CD4-positive, alpha-beta T cell treated with Interleukin-6 for 4 hours (primary cell): Measurements from ENCODE around the gene BRSK1.
"Not testable (repeated sequence)": the region's sequence is repeated elsewhere in the genome, so short reads cannot be mapped to it uniquely, and the experiment has no call there.

Experiments used
- DNase-seq: peaks from one replicate; pipeline ENCODE4 v3.0.0-alpha.2; 2020; ENCODE audit warnings: mixed read lengths

BRSK1 gene

DNA sequence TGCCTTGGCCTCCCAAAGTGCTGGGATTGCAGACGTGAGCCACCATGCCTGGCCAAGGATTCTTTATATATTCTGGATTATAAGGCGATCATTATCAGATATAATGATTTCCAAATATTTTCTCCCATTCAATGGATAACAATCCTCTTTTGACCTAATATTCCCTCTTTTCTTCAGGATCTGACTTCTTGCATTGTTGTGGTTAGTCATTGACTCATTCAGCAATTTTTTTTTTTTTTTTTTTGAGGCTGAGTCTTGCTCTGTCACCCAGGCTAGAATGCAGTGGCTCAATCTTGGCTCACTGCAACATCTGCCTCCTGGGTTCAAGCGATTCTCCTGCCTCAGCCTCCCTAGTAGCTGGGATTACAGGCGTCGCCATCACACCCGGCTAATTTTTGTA is 46.0 kb downstream of the BRSK1 start:
- DNase-seq = not testable (repeated sequence)

GRCh38 chr19:55333870-55334269 is 50.1 kb downstream of the BRSK1 start:
- DNase-seq = no peak

- DNase-seq = no peak
These were observed 52.3 kb downstream of the BRSK1 start for GRCh38 chr19:55336101-55336500.

GRCh38 chr19:55339105-55339888 is 55.5 kb downstream of the BRSK1 start, which contains the start of gene KMT5C:
Gene KMT5C, plus strand, starts transcription at chr19:55339876. Its CDS starts 2,061 bp downstream, at chr19:55341937.
- peak; percentile 100 for DNase-seq

- no peak for DNase-seq
These were observed 56.3 kb downstream of the BRSK1 start for GRCh38 chr19:55339889-55340783.

GRCh38 chr19:55340784-55341147 is 57.0 kb downstream of the BRSK1 start:
- DNase-seq = peak; percentile 20

GRCh38 chr19:55341171-55341588 is 57.4 kb downstream of the BRSK1 start:
- peak; percentile 67 for DNase-seq

- DNase-seq = no peak
These were observed 58.1 kb downstream of the BRSK1 start for GRCh38 chr19:55341595-55342531.

DNA sequence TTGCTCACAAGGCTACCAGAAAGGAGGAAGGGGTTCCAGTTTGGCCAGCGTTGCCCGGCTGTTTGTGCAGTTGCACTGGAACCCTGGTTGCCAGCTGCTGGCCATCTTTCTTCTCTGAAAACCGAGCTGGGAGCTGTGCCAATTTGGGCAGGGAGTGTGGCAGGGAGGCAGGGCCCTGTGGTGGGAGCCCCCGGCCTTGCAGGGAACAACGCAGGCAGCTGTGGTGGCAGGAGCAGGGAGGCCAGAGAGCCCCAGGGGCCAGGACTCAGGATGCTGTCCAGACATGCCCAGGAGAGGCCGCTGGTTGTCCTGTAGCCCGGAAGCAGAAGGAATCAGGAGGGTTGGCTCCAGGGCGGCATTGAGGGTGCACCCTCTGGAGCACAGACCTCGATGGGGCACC is 60.6 kb downstream of the BRSK1 start:
- no peak for DNase-seq

GRCh38 chr19:55345101-55345817 is 61.5 kb downstream of the BRSK1 start:
- DNase-seq = no peak

DNA sequence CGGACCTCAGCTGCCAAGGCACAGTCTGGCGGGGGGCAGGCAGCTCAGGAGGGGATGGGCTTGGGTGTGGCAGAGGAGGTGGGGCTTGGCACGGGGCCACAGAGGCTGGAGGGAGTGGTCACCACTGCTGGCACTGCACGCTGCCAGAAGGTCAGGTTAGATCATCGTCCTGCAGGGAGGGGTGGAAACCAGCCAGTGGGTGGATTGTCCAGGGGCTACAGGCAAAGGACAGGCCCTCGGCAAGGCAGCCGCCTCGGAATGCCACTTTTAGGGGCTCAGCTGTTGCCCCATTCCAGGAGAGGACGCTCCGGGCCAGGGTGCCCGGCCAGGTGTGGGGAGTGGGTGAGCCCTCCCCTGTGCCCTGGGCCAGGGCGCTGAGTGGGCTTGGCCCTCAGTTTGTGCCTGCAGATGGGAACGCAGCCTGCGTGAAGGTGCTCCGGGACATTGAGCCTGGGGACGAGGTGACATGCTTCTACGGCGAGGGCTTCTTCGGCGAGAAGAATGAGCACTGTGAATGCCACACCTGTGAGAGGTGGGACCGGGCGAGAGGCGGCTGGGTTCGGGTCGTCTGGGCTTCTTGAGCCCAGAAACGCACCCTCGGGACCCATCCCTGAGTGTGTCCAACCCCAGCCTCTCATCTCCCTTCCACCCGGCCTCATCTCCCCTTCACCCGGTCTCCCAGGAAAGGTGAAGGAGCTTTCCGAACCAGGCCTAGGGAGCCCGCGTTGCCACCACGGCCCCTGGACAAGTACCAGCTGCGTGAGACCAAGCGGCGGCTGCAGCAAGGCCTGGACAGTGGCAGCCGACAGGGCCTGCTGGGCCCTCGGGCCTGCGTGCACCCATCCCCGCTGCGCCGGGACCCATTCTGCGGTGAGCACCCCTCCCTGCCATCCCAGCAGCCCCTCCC is 62.3 kb downstream of the BRSK1 start:
- no peak for DNase-seq

DNA sequence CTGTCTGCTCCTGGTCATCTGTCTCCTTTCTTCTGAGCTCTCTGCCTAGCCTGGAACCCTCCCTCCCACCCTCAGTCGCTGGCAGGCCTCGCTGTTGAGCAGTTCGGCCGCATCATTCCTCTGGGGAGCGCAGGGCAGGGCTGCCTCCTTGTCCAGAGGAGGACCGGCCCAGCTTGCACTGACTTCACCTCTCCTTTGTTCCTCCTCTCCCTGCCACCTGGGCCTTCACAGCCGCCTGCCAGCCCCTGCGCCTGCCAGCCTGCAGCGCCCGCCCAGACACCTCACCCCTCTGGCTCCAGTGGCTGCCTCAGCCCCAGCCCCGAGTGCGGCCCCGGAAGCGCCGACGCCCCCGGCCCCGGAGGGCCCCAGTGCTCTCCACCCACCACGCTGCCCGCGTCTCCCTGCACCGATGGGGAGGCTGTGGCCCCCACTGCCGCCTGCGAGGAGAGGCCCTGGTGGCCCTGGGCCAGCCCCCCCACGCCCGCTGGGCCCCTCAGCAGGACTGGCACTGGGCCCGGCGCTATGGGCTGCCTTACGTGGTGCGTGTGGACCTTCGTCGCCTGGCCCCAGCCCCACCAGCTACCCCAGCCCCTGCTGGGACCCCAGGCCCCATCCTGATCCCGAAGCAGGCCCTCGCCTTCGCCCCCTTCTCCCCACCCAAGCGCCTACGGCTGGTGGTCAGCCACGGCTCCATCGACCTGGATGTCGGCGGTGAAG is 63.1 kb downstream of the BRSK1 start:
- no peak for DNase-seq

DNA sequence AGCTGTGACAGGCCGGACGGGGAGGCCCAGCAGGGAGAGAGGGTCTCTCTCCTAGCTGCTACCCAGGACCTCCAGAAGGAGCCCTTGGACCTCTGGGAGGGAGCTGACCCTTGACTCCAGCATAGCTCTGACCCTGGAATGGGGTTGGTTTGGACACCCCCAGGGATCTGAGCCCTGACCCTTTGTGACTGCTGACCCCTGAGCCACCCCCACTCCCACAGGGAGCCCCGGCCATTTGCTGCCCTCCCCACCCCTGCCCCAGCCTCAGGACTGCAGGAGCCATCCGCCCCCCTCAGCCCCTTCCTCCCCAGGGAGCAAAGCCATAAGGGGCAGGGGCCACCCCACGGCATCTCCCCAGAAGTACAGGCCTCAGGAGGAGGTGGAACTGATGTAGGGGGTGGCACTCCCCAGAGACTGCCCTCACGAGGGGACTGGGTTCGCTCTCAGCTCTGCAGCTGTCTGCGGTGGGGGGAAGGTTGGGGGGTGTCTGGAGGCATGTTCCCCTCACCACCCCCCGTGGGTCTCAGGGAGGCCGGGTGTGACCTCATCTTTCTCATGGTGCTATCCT is 63.7 kb downstream of the BRSK1 start:
- no peak for DNase-seq

DNA sequence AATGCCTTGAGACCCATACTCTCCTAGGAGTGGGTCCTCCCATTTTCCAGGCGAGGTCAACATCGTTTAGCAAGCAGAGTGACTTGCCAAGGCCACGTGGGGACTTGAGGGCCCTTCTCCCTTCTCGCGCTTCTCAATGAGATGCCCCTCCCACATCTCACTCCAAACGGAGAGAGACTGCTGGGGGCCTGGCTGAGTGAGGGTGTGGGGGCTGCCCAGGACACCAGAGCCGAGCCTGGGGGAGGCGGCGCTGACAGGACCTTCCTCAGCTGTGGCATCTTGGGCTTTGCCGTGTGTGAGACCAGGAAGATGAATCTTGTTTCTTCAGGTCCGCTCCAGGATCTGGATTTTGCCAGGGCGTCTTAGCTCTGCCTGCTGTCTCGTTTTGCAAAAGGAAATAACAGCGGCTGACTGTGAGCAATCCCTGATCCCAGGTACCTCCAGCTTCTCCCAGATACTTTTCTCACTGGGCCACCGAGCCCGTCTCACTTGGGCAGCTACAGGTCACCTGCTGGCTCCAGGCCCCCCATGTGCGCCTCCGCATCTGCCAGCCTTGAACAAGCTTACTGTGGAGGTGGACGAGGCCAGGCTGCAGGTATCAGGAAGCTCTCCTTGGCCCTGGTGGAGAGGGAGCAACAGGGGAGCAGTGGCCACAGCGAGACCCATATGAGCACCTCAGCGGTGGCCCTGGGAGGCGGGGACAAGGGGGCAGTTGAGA is 64.7 kb downstream of the BRSK1 start:
- DNase-seq = no peak

DNA sequence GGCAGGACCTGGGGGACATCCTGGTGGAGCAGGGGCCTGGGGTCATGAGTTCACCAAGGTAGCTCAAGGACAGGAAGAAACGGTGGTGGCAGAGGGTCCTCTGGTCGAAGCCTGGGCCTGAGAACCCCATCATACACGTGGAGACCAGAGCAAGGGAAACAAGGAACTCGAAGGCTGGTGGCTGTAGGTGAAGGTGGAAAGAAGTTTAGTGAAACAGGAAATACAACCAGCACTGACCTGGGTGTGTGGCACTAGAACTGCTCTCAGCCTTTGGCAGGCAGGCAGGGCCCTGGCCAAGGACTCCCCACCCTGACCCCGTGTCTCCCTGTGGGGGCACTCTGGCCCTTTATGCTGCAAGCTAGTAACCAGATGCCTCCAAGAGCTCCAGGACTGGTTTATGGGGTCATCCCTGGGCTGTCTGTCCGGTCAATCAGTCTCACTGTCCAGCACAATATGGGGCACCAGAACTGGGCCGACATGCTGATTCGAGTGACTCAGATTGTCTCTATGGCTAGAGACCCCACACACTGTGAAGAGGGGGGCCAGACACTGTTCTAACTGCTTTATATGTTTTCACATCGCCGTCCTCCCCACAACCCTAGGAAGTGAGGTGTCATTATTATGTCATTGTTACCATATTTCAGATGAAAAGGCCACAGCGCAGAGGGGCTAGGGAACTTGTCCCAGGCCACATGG is 67.0 kb downstream of the BRSK1 start:
- no peak for DNase-seq

DNA sequence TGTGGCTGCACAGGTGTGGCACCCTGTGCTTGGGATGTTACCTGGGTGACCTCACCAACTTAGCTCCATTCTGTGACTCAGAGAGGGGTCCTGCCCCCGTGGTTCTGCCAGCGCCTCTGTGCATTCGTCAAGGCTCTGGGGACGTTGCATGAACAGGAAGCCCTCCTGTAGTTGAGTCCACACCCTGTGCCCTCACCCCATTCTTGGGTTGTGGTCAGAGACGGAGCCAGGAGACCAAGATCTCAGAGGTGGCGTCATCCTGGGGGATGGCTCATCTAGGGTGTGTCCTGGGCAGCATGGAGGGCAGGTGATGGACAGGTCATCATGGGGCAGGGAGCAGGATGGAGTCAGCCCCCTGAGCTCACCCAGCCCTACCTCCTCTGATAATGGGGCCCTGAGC is 68.2 kb downstream of the BRSK1 start:
- DNase-seq = no peak

- DNase-seq = no peak
These were observed 68.8 kb downstream of the BRSK1 start for GRCh38 chr19:55352549-55353145.

GRCh38 chr19:55353356-55353802 is 69.6 kb downstream of the BRSK1 start:
- DNase-seq = peak; percentile 10
